ENCODE measurements around the gene NFU1. TPM values are rescaled to one million over a fixed set of nuclear protein-coding genes. Genes with fewer than 3 reads are reported as not detected.

Gene NFU1
- total and polyA plus RNA-seq, 9 of the 15 experiments (the other 6 are each of a cell fraction or from before 2014, with no cell fraction given), result 33.3 to 61.8 (median 53.7) TPM

DNA sequence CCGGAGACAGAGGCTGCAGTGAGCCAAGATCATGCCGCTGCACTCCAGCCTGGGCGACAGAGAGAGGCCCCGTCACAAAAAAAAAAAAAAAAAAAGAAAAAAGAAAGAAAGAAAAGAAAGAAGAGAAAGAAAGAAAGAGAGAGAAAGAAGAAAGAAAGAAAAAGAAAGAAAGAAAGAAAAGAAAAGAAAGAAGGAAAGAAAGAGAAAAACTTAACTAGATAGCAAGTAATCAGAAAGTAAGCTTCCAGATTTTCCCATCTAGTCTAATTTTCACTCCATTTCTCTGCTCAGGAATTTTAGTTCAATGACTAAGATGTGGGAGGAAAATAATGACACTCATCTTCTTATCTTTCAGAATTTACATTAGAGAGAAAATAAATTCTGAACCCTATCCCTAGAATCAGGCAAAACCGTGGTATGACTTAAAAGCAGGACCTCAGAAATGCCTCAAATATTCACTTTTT is 52.6 kb downstream of the NFU1 start (continued):
- 0 out of 2 replicates have a peak, but pooled peaks have one; percentile 31 for TF ChIP-seq ZNF407 (IDR thresholded peaks at IDR 0.05; ENCODE audit: low read depth)
- TF ChIP-seq HLTF (IDR thresholded peaks at IDR 0.05), result 0 out of 2 replicates have a peak, but pooled peaks have one; percentile 47

Measured in K562 (cell line).